CD4-positive, alpha-beta T cell (primary cell): ENCODE measurements around the gene ADTRP. TPM values are rescaled to one million over a fixed set of nuclear protein-coding genes. Genes with fewer than 3 reads are reported as not detected.

Experiments
- ATAC-seq: fragments of 200-7000 bp; cut with Tn5 transposase; one replicate; pipeline ENCODE4 v1.10.0; 2022; ENCODE audit warnings: mild to moderate bottlenecking; ENCODE audit not compliant: poor library complexity
- CTCF ChIA-PET: fragments of 350-600 bp; sonication (Branson Sonifier 250); formaldehyde crosslinking; loops from one replicate; lab custom pipeline; 2021; ENCODE audit warnings: antibody characterized with exemption, inconsistent platforms; lab: Charles Lee
- POLR2A ChIA-PET: fragments of 350-600 bp; sonication (Branson Sonifier 250); formaldehyde crosslinking; loops from one replicate; lab custom pipeline; 2021; ENCODE audit warnings: antibody characterized with exemption, inconsistent platforms; lab: Charles Lee
- DNase-seq, 14 experiments: peaks; one replicate each; pipeline ENCODE4 v3.0.0-alpha.2; 2013 to 2020; ENCODE audit warnings: mixed read lengths in 2 of 14
- H3K27ac ChIP-seq, 2 donors: one replicate each; pipeline versions ENCODE4 v1.5.1 to v1.7.0; 2013; ENCODE audit warnings: low read length in 2 of 2, low read depth in 1 of 2, mild to moderate bottlenecking in 1 of 2
- H3K27me3 ChIP-seq, 2 experiments: 1 replicate in 1 of 2; 2 replicates in 1 of 2; pipeline versions ENCODE4 v1.6.1 to v1.7.0; 2013; ENCODE audit warnings: low read length in 2 of 2, control low read depth in 1 of 2, mild to moderate bottlenecking in 1 of 2, moderate library complexity in 1 of 2; ENCODE audit not compliant: insufficient read depth in 2 of 2, control insufficient read depth in 1 of 2
- H3K36me3 ChIP-seq: one replicate; pipeline ENCODE4 v1.6.1; 2013; ENCODE audit warnings: low read length, control low read depth; ENCODE audit not compliant: insufficient read depth
- H3K4me1 ChIP-seq: one replicate; pipeline ENCODE4 v1.6.1; 2013; ENCODE audit warnings: low read length, control low read depth; ENCODE audit not compliant: insufficient read depth
- H3K4me3 ChIP-seq: one replicate; pipeline ENCODE4 v1.5.1; 2013; ENCODE audit warnings: mild to moderate bottlenecking, low read length, moderate library complexity
- H3K9me3 ChIP-seq, 2 experiments: 1 replicate in 1 of 2; 2 replicates in 1 of 2; pipeline versions ENCODE4 v1.6.1 to v1.7.0; 2013; ENCODE audit warnings: low read length in 2 of 2, mild to moderate bottlenecking in 2 of 2, control low read depth in 1 of 2, moderate library complexity in 1 of 2; ENCODE audit not compliant: control insufficient read depth in 1 of 2, insufficient read depth in 1 of 2
- H3K27ac Mint-ChIP-seq: one replicate; pipeline ENCODE4 v1.8.0; 2020; ENCODE audit warnings: mixed read lengths
- H3K27me3 Mint-ChIP-seq: one replicate; pipeline ENCODE4 v1.8.0; 2021; ENCODE audit warnings: mixed read lengths
- H3K36me3 Mint-ChIP-seq: one replicate; pipeline ENCODE4 v1.8.0; 2021; ENCODE audit warnings: low read depth, mixed read lengths
- H3K4me1 Mint-ChIP-seq: one replicate; pipeline ENCODE4 v1.8.0; 2021; ENCODE audit warnings: low read depth, mixed read lengths
- H3K4me3 Mint-ChIP-seq: one replicate; pipeline ENCODE4 v1.8.0; 2020; ENCODE audit warnings: mild to moderate bottlenecking, mixed read lengths
- H3K9me3 Mint-ChIP-seq: one replicate; pipeline ENCODE4 v1.8.0; 2020; ENCODE audit warnings: mixed read lengths
- CTCF ChIP-seq: fragments of 200-600 bp; IDR thresholded peaks from one replicate; pipeline ENCODE4 v1.8.0; 2022; ENCODE audit warnings: antibody characterized with exemption, mild to moderate bottlenecking
- intact Hi-C, 2 experiments: fragments of 100-400 bp; cut with DNase I in 1 of 2; cut with micrococcal nuclease in 1 of 2; formaldehyde crosslinking; loops; one replicate each; pipeline versions ENCODE4 v1.15.1 to v1.9.0; 2023 to 2025; cut with DNase I, micrococcal nuclease
- total RNA-seq, 174 experiments: library from RNA in 2 of 174; stranded (reverse) in 2 of 174; gene quantifications; one replicate each; pipeline ENCODE4 v1.2.3 and lab custom pipeline; 2021 to 2026

The ADTRP gene
- total RNA-seq, 2 experiments from 2014 or later = 14.3 to 15.2 TPM

DNA sequence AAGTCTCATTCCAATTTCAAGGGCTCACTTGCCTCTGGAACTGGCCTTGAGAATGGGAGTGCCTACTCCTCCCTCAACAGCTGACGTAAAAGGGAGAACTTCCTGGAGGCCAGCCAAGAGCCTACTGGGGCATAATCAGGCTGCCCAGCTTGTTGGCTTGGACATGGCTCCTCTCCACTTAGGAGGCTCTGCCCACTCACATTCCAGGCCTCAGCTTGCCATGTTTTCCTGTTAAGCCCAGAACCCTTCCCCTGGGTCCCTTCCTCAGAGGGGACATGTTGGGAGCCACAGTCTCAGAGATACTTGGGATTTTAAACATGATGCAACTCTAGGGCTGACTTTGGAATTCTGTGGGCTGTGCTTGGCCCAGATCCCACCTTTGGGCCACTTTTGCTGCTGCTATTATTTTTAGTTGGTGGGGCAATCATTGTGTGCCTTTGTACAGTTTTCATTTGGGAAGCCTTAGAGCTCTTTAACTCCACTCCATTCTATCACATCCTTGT is 31.5 kb upstream of the ADTRP start:
- Histone ChIP-seq H3K9me3 (no peaks in the 10 kb centered on the region), H3K4me1 (peaks cover 10% of the 10 kb centered on the region), H3K36me3 (no peaks in the 10 kb centered on the region), H3K27me3 (no peaks in the 10 kb centered on the region), H3K27ac (no peak overlapping the region), H3K4me3 (no peak overlapping the region)
- Mint-ChIP-seq H3K4me3 (no peak overlapping the region), H3K4me1 (peaks cover 14% of the 10 kb centered on the region), H3K36me3 (no peaks in the 10 kb centered on the region), H3K9me3 (no peaks in the 10 kb centered on the region), H3K27me3 (no peaks in the 10 kb centered on the region), H3K27ac (no peak overlapping the region)
- ChIA-PET CTCF (no interaction called here), POLR2A (no interaction called here)
- no peak for TF ChIP-seq CTCF
- ATAC-seq = no peak
- intact Hi-C loops = no loop called here
- no peak for DNase-seq

GRCh38 chr6:11808054-11808453 is 29.5 kb upstream of the ADTRP start:
- Histone ChIP-seq H3K27ac (no peak overlapping the region), H3K9me3 (no peaks in the 10 kb centered on the region), H3K4me3 (no peak overlapping the region), H3K27me3 (no peaks in the 10 kb centered on the region), H3K4me1 (peaks cover 10% of the 10 kb centered on the region), H3K36me3 (no peaks in the 10 kb centered on the region)
- CTCF ChIA-PET = no interaction called here
- ATAC-seq (no peak), DNase-seq (no peak)
- Mint-ChIP-seq H3K9me3 (no peaks in the 10 kb centered on the region), H3K27me3 (no peaks in the 10 kb centered on the region), H3K36me3 (no peaks in the 10 kb centered on the region), H3K4me1 (peaks cover 14% of the 10 kb centered on the region), H3K27ac (no peak overlapping the region), H3K4me3 (no peak overlapping the region)
- TF ChIP-seq CTCF = no peak
- intact Hi-C loops = no loop called here
- POLR2A ChIA-PET = no interaction called here

- Histone ChIP-seq H3K27me3 (no peaks in the 10 kb centered on the region), H3K36me3 (no peaks in the 10 kb centered on the region), H3K27ac (no peak overlapping the region), H3K4me3 (no peak overlapping the region), H3K9me3 (no peaks in the 10 kb centered on the region), H3K4me1 (peaks cover 10% of the 10 kb centered on the region)
- DNase-seq = peak in 2 of 14 experiments; percentile 22 to 28
- Mint-ChIP-seq H3K4me1 (peaks cover 14% of the 10 kb centered on the region), H3K27me3 (no peaks in the 10 kb centered on the region), H3K27ac (no peak overlapping the region), H3K9me3 (no peaks in the 10 kb centered on the region), H3K36me3 (no peaks in the 10 kb centered on the region), H3K4me3 (no peak overlapping the region)
- POLR2A ChIA-PET = interaction anchor here (0.5 kb wide), 1 partner anchor 483 kb away, joined by 4 read pairs; no protein-coding TSS in a partner anchor
- CTCF ChIA-PET = no interaction called here
- intact Hi-C loops = no loop called here
- no peak for TF ChIP-seq CTCF
- peak; percentile 49 for ATAC-seq
Observed at GRCh38 chr6:11806561-11807317, 28.1 kb upstream of the ADTRP start.
